ENCODE measurements around the gene RNF217. TPM values are rescaled to one million over a fixed set of nuclear protein-coding genes. Genes with fewer than 3 reads are reported as not detected.

Gene RNF217
- total and polyA plus RNA-seq, 10 of the 15 experiments (the other 5 are each of a cell fraction or from before 2014, with no cell fraction given): under 0.01 to 11.7 (median 0.04) TPM; not detected in 3

DNA sequence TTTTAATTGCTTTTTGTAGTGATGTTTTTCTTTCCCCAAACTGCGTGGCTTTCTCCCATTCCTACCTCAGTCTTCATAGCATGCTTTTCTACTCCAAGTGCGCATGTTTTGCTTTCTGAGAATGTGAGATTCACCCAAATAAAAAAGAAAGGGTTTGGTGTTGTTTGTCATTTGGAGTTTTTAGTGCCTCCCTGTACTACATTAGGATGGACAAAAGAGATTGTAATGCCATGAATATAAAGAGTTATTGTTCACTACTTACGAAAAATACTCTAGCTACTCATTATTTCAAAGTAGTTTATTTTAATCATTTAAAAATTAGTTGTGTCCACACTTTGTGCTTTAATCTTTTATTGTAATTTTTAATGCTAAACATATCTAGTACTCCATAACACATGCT is 81.8 kb downstream of the RNF217 start:
- CTCF ChIA-PET: no interaction called here
- Histone ChIP-seq H3K27me3 (replicated peaks in 1 of 2; ENCODE audit: control insufficient read depth in 2 of 2, insufficient read depth in 2 of 2, low read length in 1 of 2) (no peaks in the 10 kb centered on the region), H3K4me2 (ENCODE audit: control insufficient read depth, insufficient read depth) (no peak overlapping the region), H3K4me1 (ENCODE audit: control insufficient read depth, insufficient read depth, low read length) (no peaks in the 10 kb centered on the region), H2AFZ (ENCODE audit: control insufficient read depth, low read depth, low read length) (no peak overlapping the region), H3K9ac (ENCODE audit: control insufficient read depth, insufficient read depth, low read length) (no peak overlapping the region), H3K27ac (ENCODE audit: control insufficient read depth, insufficient read depth) (no peak overlapping the region), H3K4me3 (no peak overlapping the region), H4K20me1 (ENCODE audit: control insufficient read depth, insufficient read depth) (no peaks in the 10 kb centered on the region), H3K79me2 (ENCODE audit: control insufficient read depth, insufficient read depth, low read length) (no peaks in the 10 kb centered on the region), H3K9me3 (replicated peaks; ENCODE audit: control insufficient read depth, insufficient read depth, low read length) (no peaks in the 10 kb centered on the region), H3K36me3 (ENCODE audit: control insufficient read depth in 2 of 2, insufficient read depth in 2 of 2, low read length in 1 of 2) (no peaks in the 10 kb centered on the region)
- SMC1A ChIA-PET (ENCODE audit: uncharacterized antibody, unreplicated experiment): interaction anchor here (0.7 kb wide), 1 partner anchor 1876 kb away, joined by 3 read pairs; no protein-coding TSS in a partner anchor
- POLR2A ChIA-PET: no interaction called here
- no TSS peak for BruUV-seq (replicated peaks)
- ATAC-seq: no peak
- DNase-seq (ENCODE audit: low read depth, low spot score): no peak
- intact Hi-C loops (cut with micrococcal nuclease; ENCODE audit: unreplicated experiment): no loop called here
- TF ChIP-seq, protein P1, sequence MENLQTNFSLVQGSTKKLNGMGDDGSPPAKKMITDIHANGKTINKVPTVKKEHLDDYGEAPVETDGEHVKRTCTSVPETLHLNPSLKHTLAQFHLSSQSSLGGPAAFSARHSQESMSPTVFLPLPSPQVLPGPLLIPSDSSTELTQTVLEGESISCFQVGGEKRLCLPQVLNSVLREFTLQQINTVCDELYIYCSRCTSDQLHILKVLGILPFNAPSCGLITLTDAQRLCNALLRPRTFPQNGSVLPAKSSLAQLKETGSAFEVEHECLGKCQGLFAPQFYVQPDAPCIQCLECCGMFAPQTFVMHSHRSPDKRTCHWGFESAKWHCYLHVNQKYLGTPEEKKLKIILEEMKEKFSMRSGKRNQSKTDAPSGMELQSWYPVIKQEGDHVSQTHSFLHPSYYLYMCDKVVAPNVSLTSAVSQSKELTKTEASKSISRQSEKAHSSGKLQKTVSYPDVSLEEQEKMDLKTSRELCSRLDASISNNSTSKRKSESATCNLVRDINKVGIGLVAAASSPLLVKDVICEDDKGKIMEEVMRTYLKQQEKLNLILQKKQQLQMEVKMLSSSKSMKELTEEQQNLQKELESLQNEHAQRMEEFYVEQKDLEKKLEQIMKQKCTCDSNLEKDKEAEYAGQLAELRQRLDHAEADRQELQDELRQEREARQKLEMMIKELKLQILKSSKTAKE (IDR thresholded peaks at IDR 0.05; ENCODE audit: low read depth, poor library complexity, severe bottlenecking): no peak
- TF ChIP-seq, protein P2, sequence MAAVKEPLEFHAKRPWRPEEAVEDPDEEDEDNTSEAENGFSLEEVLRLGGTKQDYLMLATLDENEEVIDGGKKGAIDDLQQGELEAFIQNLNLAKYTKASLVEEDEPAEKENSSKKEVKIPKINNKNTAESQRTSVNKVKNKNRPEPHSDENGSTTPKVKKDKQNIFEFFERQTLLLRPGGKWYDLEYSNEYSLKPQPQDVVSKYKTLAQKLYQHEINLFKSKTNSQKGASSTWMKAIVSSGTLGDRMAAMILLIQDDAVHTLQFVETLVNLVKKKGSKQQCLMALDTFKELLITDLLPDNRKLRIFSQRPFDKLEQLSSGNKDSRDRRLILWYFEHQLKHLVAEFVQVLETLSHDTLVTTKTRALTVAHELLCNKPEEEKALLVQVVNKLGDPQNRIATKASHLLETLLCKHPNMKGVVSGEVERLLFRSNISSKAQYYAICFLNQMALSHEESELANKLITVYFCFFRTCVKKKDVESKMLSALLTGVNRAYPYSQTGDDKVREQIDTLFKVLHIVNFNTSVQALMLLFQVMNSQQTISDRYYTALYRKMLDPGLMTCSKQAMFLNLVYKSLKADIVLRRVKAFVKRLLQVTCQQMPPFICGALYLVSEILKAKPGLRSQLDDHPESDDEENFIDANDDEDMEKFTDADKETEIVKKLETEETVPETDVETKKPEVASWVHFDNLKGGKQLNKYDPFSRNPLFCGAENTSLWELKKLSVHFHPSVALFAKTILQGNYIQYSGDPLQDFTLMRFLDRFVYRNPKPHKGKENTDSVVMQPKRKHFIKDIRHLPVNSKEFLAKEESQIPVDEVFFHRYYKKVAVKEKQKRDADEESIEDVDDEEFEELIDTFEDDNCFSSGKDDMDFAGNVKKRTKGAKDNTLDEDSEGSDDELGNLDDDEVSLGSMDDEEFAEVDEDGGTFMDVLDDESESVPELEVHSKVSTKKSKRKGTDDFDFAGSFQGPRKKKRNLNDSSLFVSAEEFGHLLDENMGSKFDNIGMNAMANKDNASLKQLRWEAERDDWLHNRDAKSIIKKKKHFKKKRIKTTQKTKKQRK (IDR thresholded peaks at IDR 0.05; ENCODE audit: low read depth, low read length): no peak
- no peak for TF ChIP-seq STAT1 (conservative IDR thresholded peaks at IDR 0.05)
- no peak for TF ChIP-seq RBBP5 (conservative IDR thresholded peaks at IDR 0.05)
- TF ChIP-seq MEF2A (IDR thresholded peaks at IDR 0.05; ENCODE audit: insufficient read depth, low read depth, low read length): no peak
- TF ChIP-seq GABPA (IDR thresholded peaks at IDR 0.05; ENCODE audit: low read depth): no peak
- TF ChIP-seq, protein P3, sequence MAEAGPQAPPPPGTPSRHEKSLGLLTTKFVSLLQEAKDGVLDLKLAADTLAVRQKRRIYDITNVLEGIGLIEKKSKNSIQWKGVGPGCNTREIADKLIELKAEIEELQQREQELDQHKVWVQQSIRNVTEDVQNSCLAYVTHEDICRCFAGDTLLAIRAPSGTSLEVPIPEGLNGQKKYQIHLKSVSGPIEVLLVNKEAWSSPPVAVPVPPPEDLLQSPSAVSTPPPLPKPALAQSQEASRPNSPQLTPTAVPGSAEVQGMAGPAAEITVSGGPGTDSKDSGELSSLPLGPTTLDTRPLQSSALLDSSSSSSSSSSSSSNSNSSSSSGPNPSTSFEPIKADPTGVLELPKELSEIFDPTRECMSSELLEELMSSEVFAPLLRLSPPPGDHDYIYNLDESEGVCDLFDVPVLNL (IDR thresholded peaks at IDR 0.05; ENCODE audit: low read depth, low read length): no peak
- no peak for TF ChIP-seq YY1 (IDR thresholded peaks at IDR 0.05; ENCODE audit: low read depth, low read length)
- RAD21 ChIA-PET (ENCODE audit: unreplicated experiment): no interaction called here
- no peak for FAIRE-seq
- 8% methylated on average over 3 of the region's 3 CpGs for WGBS (ENCODE audit: insufficient coverage, insufficient replicate concordance, low lambda C conversion rate, missing lambda C conversion rate)
- in situ Hi-C loops (cut with MboI): no loop called here
